ENCODE data around the gene UBE2V1.

GRCh38 chr20:50100552-50100951, 12.4 kb downstream of the UBE2V1 start:
- TF ChIP-seq, protein P1, sequence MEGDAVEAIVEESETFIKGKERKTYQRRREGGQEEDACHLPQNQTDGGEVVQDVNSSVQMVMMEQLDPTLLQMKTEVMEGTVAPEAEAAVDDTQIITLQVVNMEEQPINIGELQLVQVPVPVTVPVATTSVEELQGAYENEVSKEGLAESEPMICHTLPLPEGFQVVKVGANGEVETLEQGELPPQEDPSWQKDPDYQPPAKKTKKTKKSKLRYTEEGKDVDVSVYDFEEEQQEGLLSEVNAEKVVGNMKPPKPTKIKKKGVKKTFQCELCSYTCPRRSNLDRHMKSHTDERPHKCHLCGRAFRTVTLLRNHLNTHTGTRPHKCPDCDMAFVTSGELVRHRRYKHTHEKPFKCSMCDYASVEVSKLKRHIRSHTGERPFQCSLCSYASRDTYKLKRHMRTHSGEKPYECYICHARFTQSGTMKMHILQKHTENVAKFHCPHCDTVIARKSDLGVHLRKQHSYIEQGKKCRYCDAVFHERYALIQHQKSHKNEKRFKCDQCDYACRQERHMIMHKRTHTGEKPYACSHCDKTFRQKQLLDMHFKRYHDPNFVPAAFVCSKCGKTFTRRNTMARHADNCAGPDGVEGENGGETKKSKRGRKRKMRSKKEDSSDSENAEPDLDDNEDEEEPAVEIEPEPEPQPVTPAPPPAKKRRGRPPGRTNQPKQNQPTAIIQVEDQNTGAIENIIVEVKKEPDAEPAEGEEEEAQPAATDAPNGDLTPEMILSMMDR (IDR thresholded peaks at IDR 0.05): no peak
- no peak for TF ChIP-seq EZH2 (IDR thresholded peaks at IDR 0.05; ENCODE audit: borderline replicate concordance, insufficient read depth, low read depth, low read length, poor library complexity, severe bottlenecking)
